Keratinocyte (primary cell): Measurements from ENCODE around the gene RUFY3.

ENCODE experiments used
- EZH2 ChIP-seq: IDR thresholded peaks from one replicate; pipeline ENCODE4 v1.6.1; 2012; ENCODE audit warnings: inconsistent platforms, mild to moderate bottlenecking, low read length, moderate library complexity
- TF ChIP-seq, protein P1 (sequence below), 3 experiments: IDR thresholded peaks in 1 of 3; conservative IDR thresholded peaks in 1 of 3; optimal IDR thresholded peaks in 1 of 3; 2 replicates in 2 of 3; 3 replicates in 1 of 3; pipeline versions ENCODE3 to v1.5.1; 2011; ENCODE audit warnings: low read length in 3 of 3, mild to moderate bottlenecking in 3 of 3, moderate library complexity in 2 of 3, control low read depth in 1 of 3, inconsistent platforms in 1 of 3; ENCODE audit not compliant: insufficient read depth in 2 of 3; ENCODE audit errors: extremely low read depth in 1 of 3

DNA sequence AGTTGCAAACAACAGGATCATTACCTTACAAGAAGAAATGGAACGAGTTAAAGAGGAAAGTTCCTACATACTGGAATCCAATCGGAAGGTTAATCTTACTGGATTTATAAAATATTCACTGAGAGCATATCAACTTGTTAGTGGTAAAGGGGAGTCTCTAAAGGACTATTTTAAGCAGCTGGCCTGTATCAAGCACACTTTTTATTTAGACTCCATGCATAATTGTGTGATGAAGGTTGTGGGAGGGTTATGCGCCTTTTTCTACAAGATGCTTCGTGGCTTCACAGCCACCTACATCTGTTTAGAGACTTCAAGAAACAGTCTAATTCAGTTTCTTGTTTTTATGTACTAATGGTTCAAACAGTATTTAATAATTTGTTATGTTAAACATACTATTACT lies 61.3 kb downstream of the RUFY3 start:
- TF ChIP-seq, protein P1, sequence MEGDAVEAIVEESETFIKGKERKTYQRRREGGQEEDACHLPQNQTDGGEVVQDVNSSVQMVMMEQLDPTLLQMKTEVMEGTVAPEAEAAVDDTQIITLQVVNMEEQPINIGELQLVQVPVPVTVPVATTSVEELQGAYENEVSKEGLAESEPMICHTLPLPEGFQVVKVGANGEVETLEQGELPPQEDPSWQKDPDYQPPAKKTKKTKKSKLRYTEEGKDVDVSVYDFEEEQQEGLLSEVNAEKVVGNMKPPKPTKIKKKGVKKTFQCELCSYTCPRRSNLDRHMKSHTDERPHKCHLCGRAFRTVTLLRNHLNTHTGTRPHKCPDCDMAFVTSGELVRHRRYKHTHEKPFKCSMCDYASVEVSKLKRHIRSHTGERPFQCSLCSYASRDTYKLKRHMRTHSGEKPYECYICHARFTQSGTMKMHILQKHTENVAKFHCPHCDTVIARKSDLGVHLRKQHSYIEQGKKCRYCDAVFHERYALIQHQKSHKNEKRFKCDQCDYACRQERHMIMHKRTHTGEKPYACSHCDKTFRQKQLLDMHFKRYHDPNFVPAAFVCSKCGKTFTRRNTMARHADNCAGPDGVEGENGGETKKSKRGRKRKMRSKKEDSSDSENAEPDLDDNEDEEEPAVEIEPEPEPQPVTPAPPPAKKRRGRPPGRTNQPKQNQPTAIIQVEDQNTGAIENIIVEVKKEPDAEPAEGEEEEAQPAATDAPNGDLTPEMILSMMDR (optimal IDR thresholded peaks at IDR 0.05 in 1 of 3, IDR thresholded peaks at IDR 0.05 in 1 of 3, conservative IDR thresholded peaks at IDR 0.05 in 1 of 3; ENCODE audit: extremely low read depth in 1 of 3, insufficient read depth in 2 of 3, low read length in 3 of 3), result no peak
- no peak for TF ChIP-seq EZH2
